ENCODE results near the gene ADAM17. TPM values are rescaled to one million over a fixed set of nuclear protein-coding genes. Genes with fewer than 3 reads are reported as not detected.

The ADAM17 gene
- total and polyA plus RNA-seq, 10 donors, result 9.4 to 54.0 (median 32.5) TPM

DNA sequence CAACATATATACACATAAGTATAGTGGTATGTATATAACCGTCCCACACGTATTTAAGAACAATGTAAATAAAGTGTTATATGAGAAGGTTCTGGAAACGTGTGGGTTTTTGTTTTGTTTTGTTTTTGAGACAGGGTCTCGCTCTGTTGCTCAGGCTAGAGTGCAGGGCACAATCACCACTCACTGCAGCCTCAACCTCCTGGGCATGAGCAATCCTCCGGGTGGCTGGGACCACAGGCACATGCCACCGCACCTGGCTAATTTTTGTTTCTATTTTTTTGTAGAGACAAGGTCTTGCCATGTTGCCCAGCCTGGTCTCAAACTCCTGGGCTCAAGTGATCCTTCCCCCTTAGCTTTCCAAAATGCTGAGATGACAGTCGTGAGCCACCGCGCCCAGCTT is 6.2 kb downstream of the ADAM17 start:
- Histone ChIP-seq H3K27me3 (replicated peaks in 1 of 7) (no peaks in the 10 kb centered on the region), H3K4me3 (no peak overlapping the region), H3K27ac (peak overlapping the region in 7 of 8 donors; percentile 65 to 99 (median 87)), H3K4me1 (peaks cover 73 to 100% (median 99%) of the 10 kb centered on the region in 6 donors), H3K36me3 (no peaks in the 10 kb centered on the region), H3K9me3 (no peaks in the 10 kb centered on the region)
- no peak for DNase-seq
- intact Hi-C loops (cut with DNase I; ENCODE audit: low total_unique reads), result no loop called here
- peak in 1 of 3 donors; percentile 53 for TF ChIP-seq POLR2AphosphoS5 (IDR thresholded peaks at IDR 0.05)
- TF ChIP-seq, protein P1, sequence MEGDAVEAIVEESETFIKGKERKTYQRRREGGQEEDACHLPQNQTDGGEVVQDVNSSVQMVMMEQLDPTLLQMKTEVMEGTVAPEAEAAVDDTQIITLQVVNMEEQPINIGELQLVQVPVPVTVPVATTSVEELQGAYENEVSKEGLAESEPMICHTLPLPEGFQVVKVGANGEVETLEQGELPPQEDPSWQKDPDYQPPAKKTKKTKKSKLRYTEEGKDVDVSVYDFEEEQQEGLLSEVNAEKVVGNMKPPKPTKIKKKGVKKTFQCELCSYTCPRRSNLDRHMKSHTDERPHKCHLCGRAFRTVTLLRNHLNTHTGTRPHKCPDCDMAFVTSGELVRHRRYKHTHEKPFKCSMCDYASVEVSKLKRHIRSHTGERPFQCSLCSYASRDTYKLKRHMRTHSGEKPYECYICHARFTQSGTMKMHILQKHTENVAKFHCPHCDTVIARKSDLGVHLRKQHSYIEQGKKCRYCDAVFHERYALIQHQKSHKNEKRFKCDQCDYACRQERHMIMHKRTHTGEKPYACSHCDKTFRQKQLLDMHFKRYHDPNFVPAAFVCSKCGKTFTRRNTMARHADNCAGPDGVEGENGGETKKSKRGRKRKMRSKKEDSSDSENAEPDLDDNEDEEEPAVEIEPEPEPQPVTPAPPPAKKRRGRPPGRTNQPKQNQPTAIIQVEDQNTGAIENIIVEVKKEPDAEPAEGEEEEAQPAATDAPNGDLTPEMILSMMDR (IDR thresholded peaks at IDR 0.05 in 8 of 11, conservative IDR thresholded peaks at IDR 0.05 in 3 of 11), result no peak
- no peak for TF ChIP-seq POLR2A (IDR thresholded peaks at IDR 0.05)
- 73 to 87% (median 79%) methylated on average over 9 of the region's 9 CpGs for WGBS, 5 donors

DNA sequence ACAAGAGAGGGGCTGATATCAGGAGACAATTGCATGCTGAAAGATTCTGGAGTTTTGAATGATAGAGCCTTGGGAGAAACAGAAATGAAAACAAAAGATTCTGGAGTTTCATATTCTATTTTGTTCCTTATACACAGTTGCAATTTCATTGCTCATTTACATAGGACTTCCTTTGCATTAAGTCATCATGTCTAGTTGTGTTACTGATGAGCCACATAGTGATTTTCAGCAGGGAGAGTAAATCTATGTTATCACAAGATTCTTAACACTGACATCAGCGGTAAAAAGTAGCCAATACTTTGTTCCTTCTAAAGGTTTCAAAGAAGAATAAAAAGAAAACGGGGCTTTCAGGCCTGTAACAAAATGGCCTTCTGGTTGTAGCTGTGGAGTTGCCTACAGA is 7.1 kb downstream of the ADAM17 start:
- intact Hi-C loops (cut with DNase I; ENCODE audit: low total_unique reads), result no loop called here
- 53 to 70% (median 68%) methylated on average over 2 of the region's 2 CpGs for WGBS, 5 donors
- Histone ChIP-seq H3K9me3 (no peaks in the 10 kb centered on the region), H3K36me3 (no peaks in the 10 kb centered on the region), H3K27me3 (replicated peaks in 1 of 7) (no peaks in the 10 kb centered on the region), H3K4me3 (peak overlapping the region in 5 of 8 donors; percentile 2 to 48 (median 8)), H3K27ac (peak overlapping the region; percentile 51 to 99 (median 82)), H3K4me1 (peaks cover 73 to 100% (median 99%) of the 10 kb centered on the region in 6 donors)
- DNase-seq, result no peak
- no peak for TF ChIP-seq POLR2A (IDR thresholded peaks at IDR 0.05)
- no peak for TF ChIP-seq POLR2AphosphoS5 (IDR thresholded peaks at IDR 0.05)
- TF ChIP-seq, protein P1 (IDR thresholded peaks at IDR 0.05 in 8 of 11, conservative IDR thresholded peaks at IDR 0.05 in 3 of 11), result no peak

DNA sequence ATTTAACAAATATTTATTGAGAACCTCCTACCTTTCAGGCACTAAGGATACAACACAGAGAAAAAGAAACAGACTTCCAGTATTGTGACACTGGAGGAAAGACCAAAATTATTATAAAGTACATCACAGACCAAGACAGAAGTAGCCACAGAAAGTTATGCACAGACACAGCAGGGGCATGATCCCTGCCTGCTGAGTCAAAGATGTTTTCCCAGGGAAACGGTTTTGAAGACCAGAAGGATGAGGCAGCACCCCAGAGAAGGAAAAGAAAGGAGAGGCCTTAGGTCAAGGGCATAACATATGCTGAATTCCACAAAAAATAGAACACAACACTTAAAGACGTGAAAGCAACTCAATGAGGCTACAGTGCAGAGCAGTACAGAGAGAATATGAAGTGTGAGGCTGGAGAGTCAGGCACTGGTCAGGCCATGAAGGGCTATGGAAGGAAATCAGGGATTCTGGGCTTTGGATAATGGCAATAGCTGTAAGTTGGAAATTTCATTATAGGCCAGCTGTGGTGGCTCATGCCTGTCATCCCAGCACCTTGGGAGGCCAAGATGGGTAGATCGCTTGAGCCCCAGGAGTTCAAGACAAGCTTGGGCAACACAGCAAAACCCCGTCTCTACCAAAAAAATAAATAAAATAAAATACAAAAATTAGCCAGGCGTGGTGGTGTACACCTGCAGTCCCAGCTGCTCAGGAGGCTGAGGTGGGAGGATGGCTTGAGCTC is 8.2 kb downstream of the ADAM17 start:
- intact Hi-C loops (cut with DNase I; ENCODE audit: low total_unique reads), result no loop called here
- Histone ChIP-seq H3K27ac (peak overlapping the region; percentile 51 to 99 (median 82)), H3K27me3 (replicated peaks in 1 of 7) (no peaks in the 10 kb centered on the region), H3K4me1 (peaks cover 70 to 100% (median 94%) of the 10 kb centered on the region in 6 donors), H3K36me3 (peaks cover 0 to 6% (median 0%) of the 10 kb centered on the region in 6 donors), H3K9me3 (no peaks in the 10 kb centered on the region), H3K4me3 (no peak overlapping the region)
- DNase-seq, result no peak
- 65 to 79% (median 74%) methylated on average over 5 of the region's 5 CpGs for WGBS, 5 donors
- TF ChIP-seq POLR2AphosphoS5 (IDR thresholded peaks at IDR 0.05), result no peak

DNA sequence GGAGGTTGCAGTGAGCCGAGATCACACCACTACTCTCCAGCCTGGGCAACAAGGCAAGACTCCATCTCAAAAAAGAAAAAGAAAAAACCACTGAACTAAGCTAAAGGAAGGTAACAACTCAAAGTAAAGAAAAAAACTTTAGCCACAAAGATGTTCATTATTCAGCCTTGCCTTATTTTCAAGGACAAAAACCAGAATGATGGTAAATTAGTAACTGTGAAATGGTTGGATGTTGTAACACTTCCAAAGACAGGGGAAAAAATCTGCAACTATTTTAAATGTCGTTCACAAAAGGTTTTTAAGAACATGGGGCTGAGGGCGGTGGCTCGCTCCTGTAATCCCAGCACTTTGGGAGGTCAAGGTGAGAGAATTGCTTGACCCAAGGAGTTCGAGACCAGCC is 10.1 kb downstream of the ADAM17 start:
- Histone ChIP-seq H3K4me3 (no peak overlapping the region), H3K27ac (peak overlapping the region in 3 of 8 donors; percentile 25 to 69 (median 56)), H3K27me3 (replicated peaks in 1 of 7) (no peaks in the 10 kb centered on the region), H3K9me3 (no peaks in the 10 kb centered on the region), H3K36me3 (peaks cover 0 to 20% (median 5%) of the 10 kb centered on the region in 6 donors), H3K4me1 (peaks cover 56 to 100% (median 85%) of the 10 kb centered on the region in 6 donors)
- no peak for DNase-seq
- TF ChIP-seq POLR2AphosphoS5 (IDR thresholded peaks at IDR 0.05) (no peak), POLR2A (IDR thresholded peaks at IDR 0.05) (no peak)
- TF ChIP-seq, protein P1 (IDR thresholded peaks at IDR 0.05 in 8 of 11, conservative IDR thresholded peaks at IDR 0.05 in 3 of 11), result no peak
- WGBS, 5 donors, result 64 to 89% (median 85%) methylated on average over 5 of the region's 5 CpGs
- intact Hi-C loops (cut with DNase I; ENCODE audit: low total_unique reads), result no loop called here

Data from spleen (tissue), 11 donors.